Measurements from ENCODE around the gene FAM193B. TPM values are rescaled to one million over a fixed set of nuclear protein-coding genes. Genes with fewer than 3 reads are reported as not detected.

Gene FAM193B
- total and polyA plus RNA-seq, 2 of the 13 experiments (the other 11 are each of a cell fraction or from before 2014, with no cell fraction given), result 21.2 to 40.9 TPM

DNA sequence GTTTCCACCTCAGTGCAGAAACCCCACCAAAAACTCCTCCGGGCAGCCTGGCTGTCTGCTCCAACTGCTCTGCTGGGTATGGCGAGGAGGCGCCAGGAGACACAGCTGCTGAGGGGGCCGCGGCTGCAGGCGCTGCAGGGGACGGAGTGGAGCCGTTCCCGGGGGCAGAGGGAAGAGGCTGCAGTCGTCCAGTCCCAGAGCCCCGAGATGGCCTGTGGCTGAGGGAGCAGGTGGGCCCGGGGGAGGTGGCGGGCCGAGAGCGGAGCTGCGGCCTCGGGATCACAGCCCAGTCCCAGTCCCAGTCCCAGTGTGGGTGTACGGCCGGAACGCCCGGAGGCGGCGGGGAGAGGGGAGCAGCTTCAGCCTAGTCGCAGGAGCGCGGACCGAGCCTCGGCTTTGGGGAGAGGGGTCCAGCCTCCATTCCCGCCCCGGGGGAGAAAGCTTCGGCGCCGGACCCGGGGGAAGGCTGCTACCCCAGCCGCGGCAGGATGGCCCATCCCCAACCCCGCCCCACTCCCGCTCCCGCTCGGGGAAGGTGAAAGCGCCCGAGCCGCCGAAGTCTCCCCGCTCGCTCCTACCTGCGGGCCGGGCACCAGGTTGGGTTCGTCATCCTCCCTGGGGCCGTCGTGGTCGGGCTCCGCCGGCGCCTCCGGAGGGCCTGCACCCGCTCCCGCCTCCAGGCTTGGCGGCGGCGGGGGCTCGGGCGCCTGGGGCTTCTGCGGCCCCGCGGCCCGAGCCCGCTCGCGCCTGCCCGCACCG lies 513 bp downstream of the FAM193B start (continued):
- TF ChIP-seq GABPB1 (CRISPR knock-in tag; IDR thresholded peaks at IDR 0.05) (peak; percentile 12; the same call in 1 of the 2 replicates), HDAC1 (CRISPR knock-in tag; IDR thresholded peaks at IDR 0.05) (0 out of 2 replicates have a peak, but pooled peaks have one; percentile 32), ZBTB7A (CRISPR knock-in tag; IDR thresholded peaks at IDR 0.05) (0 out of 2 replicates have a peak, but pooled peaks have one; percentile 22), ZSCAN25 (CRISPR knock-in tag; IDR thresholded peaks at IDR 0.05) (no peak), SIN3A (IDR thresholded peaks at IDR 0.05; ENCODE audit: borderline replicate concordance, low read depth, low read length) (peak; percentile 11; the same call in 1 of the 2 replicates), ZNF850 (CRISPR knock-in tag; conservative IDR thresholded peaks at IDR 0.05) (0 out of 2 replicates have a peak, but pooled peaks have one; percentile 22), RBFOX2 (IDR thresholded peaks at IDR 0.05; ENCODE audit: low read depth, low read length) (peak; percentile 45; the same call in 1 of the 2 replicates), HNF1B (CRISPR knock-in tag; IDR thresholded peaks at IDR 0.05) (peak; percentile 11; the same call in 1 of the 2 replicates)
- TF ChIP-seq, protein P1, sequence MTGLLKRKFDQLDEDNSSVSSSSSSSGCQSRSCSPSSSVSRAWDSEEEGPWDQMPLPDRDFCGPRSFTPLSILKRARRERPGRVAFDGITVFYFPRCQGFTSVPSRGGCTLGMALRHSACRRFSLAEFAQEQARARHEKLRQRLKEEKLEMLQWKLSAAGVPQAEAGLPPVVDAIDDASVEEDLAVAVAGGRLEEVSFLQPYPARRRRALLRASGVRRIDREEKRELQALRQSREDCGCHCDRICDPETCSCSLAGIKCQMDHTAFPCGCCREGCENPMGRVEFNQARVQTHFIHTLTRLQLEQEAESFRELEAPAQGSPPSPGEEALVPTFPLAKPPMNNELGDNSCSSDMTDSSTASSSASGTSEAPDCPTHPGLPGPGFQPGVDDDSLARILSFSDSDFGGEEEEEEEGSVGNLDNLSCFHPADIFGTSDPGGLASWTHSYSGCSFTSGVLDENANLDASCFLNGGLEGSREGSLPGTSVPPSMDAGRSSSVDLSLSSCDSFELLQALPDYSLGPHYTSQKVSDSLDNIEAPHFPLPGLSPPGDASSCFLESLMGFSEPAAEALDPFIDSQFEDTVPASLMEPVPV (CRISPR knock-in tag; IDR thresholded peaks at IDR 0.05), result peak; percentile 67; the same call in 1 of the 2 replicates
- TF ChIP-seq, protein P2, sequence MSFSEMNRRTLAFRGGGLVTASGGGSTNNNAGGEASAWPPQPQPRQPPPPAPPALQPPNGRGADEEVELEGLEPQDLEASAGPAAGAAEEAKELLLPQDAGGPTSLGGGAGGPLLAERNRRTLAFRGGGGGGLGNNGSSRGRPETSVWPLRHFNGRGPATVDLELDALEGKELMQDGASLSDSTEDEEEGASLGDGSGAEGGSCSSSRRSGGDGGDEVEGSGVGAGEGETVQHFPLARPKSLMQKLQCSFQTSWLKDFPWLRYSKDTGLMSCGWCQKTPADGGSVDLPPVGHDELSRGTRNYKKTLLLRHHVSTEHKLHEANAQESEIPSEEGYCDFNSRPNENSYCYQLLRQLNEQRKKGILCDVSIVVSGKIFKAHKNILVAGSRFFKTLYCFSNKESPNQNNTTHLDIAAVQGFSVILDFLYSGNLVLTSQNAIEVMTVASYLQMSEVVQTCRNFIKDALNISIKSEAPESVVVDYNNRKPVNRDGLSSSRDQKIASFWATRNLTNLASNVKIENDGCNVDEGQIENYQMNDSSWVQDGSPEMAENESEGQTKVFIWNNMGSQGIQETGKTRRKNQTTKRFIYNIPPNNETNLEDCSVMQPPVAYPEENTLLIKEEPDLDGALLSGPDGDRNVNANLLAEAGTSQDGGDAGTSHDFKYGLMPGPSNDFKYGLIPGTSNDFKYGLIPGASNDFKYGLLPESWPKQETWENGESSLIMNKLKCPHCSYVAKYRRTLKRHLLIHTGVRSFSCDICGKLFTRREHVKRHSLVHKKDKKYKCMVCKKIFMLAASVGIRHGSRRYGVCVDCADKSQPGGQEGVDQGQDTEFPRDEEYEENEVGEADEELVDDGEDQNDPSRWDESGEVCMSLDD (CRISPR knock-in tag; IDR thresholded peaks at IDR 0.05; ENCODE audit: borderline replicate concordance), result no peak
- TF ChIP-seq, protein P3, sequence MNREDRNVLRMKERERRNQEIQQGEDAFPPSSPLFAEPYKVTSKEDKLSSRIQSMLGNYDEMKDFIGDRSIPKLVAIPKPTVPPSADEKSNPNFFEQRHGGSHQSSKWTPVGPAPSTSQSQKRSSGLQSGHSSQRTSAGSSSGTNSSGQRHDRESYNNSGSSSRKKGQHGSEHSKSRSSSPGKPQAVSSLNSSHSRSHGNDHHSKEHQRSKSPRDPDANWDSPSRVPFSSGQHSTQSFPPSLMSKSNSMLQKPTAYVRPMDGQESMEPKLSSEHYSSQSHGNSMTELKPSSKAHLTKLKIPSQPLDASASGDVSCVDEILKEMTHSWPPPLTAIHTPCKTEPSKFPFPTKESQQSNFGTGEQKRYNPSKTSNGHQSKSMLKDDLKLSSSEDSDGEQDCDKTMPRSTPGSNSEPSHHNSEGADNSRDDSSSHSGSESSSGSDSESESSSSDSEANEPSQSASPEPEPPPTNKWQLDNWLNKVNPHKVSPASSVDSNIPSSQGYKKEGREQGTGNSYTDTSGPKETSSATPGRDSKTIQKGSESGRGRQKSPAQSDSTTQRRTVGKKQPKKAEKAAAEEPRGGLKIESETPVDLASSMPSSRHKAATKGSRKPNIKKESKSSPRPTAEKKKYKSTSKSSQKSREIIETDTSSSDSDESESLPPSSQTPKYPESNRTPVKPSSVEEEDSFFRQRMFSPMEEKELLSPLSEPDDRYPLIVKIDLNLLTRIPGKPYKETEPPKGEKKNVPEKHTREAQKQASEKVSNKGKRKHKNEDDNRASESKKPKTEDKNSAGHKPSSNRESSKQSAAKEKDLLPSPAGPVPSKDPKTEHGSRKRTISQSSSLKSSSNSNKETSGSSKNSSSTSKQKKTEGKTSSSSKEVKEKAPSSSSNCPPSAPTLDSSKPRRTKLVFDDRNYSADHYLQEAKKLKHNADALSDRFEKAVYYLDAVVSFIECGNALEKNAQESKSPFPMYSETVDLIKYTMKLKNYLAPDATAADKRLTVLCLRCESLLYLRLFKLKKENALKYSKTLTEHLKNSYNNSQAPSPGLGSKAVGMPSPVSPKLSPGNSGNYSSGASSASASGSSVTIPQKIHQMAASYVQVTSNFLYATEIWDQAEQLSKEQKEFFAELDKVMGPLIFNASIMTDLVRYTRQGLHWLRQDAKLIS (CRISPR knock-in tag; IDR thresholded peaks at IDR 0.05), result no peak
